ENCODE measurements around the gene CDK6. TPM values are rescaled to one million over a fixed set of nuclear protein-coding genes. Genes with fewer than 3 reads are reported as not detected.

The CDK6 gene
- total RNA-seq, 1 donor, result 45.6 TPM

- no peak for DNase-seq (ENCODE audit: insufficient read length, low spot score, missing footprints)
- peaks cover 9% of the 10 kb centered on the region for H3K36me3 ChIP-seq (ENCODE audit: insufficient read depth, low read length)
- no peaks in the 10 kb centered on the region for H3K27me3 ChIP-seq (ENCODE audit: insufficient read depth, low read length)
- no peak overlapping the region for H3K27ac ChIP-seq (ENCODE audit: low read depth, low read length)
- H4K20me1 ChIP-seq (ENCODE audit: insufficient read depth, low read length), result no peaks in the 10 kb centered on the region
- H3K4me1 ChIP-seq (ENCODE audit: insufficient read depth, low read length), result no peaks in the 10 kb centered on the region
- no peaks in the 10 kb centered on the region for H3K9me3 ChIP-seq (ENCODE audit: low read depth, low read length)
- peaks cover 57% of the 10 kb centered on the region for H3K79me2 ChIP-seq (ENCODE audit: insufficient read depth, low read length)
- no peak overlapping the region for H3K4me3 ChIP-seq (ENCODE audit: insufficient read depth, low read length)
- TF ChIP-seq, protein P1, sequence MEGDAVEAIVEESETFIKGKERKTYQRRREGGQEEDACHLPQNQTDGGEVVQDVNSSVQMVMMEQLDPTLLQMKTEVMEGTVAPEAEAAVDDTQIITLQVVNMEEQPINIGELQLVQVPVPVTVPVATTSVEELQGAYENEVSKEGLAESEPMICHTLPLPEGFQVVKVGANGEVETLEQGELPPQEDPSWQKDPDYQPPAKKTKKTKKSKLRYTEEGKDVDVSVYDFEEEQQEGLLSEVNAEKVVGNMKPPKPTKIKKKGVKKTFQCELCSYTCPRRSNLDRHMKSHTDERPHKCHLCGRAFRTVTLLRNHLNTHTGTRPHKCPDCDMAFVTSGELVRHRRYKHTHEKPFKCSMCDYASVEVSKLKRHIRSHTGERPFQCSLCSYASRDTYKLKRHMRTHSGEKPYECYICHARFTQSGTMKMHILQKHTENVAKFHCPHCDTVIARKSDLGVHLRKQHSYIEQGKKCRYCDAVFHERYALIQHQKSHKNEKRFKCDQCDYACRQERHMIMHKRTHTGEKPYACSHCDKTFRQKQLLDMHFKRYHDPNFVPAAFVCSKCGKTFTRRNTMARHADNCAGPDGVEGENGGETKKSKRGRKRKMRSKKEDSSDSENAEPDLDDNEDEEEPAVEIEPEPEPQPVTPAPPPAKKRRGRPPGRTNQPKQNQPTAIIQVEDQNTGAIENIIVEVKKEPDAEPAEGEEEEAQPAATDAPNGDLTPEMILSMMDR (IDR thresholded peaks at IDR 0.05; ENCODE audit: extremely low read depth, low read depth, low read length), result no peak
- no peak overlapping the region for H3K4me2 ChIP-seq (ENCODE audit: insufficient read depth, low read length)
- no peak overlapping the region for H2AFZ ChIP-seq (ENCODE audit: low read length)
Measured at GRCh38 chr7:92709912-92710311, 126.5 kb downstream of the CDK6 start.

DNA sequence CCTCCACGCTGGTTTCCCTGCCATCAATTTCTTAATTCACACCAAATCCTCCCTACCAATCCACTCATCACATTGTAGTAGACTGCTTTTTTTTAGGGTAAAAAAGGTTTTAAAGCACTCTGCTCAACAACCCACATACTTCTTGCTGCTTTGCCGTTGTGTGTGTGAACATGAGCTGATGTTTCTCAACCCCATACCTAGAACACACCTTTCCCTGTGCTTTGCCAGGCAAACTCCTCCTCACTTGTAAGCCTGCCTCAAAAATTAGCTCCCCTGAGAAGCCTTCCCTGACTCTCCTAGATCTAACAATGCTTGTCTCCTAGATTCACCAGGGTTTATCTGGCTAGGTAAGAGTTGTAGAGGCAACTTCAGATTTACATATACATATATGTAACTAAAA, 127.2 kb downstream of the CDK6 start:
- H3K27ac ChIP-seq (ENCODE audit: low read depth, low read length), result no peak overlapping the region
- no peak for DNase-seq (ENCODE audit: insufficient read length, low spot score, missing footprints)
- peaks cover 54% of the 10 kb centered on the region for H3K79me2 ChIP-seq (ENCODE audit: insufficient read depth, low read length)
- no peaks in the 10 kb centered on the region for H3K27me3 ChIP-seq (ENCODE audit: insufficient read depth, low read length)
- H3K36me3 ChIP-seq (ENCODE audit: insufficient read depth, low read length), result peaks cover 9% of the 10 kb centered on the region
- no peaks in the 10 kb centered on the region for H4K20me1 ChIP-seq (ENCODE audit: insufficient read depth, low read length)
- H3K4me1 ChIP-seq (ENCODE audit: insufficient read depth, low read length), result no peaks in the 10 kb centered on the region
- no peaks in the 10 kb centered on the region for H3K9me3 ChIP-seq (ENCODE audit: low read depth, low read length)
- TF ChIP-seq, protein P1 (IDR thresholded peaks at IDR 0.05; ENCODE audit: extremely low read depth, low read depth, low read length), result no peak
- H2AFZ ChIP-seq (ENCODE audit: low read length), result no peak overlapping the region
- no peak overlapping the region for H3K4me2 ChIP-seq (ENCODE audit: insufficient read depth, low read length)
- H3K4me3 ChIP-seq (ENCODE audit: insufficient read depth, low read length), result no peak overlapping the region

DNA sequence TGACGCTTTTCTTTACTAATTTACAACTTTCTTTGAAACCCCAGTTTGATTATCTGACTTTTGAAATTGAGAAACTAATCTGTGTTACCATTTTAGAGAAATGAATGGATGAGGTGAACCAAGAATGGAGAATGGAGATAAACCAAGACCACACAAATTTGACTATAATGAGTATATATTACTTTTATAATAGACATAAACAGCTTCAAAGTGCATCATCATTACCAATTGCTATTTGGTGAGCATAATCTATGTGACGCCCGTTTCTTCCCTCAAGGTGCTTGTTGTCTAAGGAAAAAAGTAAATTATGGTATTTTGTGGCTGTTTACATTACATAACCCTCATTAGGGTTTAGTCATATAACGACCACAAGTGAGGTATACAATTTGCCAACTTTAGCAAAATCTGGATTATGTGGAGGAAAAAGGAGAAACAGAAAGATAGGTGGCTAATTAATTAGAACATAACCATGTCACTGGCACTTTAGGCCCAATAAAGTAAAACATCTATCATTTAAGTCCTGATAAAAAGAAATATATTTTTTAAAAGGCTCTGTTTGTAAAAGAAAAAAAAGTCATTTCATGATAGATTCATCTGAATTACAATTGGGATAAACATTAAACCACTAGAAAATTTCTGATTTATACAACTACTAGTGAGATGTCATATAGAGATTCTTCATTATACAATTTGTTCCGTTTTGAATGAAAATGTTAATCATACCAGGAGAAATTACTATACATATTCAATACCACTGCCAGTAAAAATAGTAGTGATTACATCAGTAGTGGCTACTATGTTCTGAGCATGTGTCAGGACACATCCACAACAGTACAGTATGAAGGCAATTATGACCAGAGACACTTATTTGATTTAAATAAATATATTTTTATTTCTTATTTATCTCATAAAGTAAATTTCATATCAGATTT, 128.0 kb downstream of the CDK6 start:
- H4K20me1 ChIP-seq (ENCODE audit: insufficient read depth, low read length), result no peaks in the 10 kb centered on the region
- H3K4me2 ChIP-seq (ENCODE audit: insufficient read depth, low read length), result no peak overlapping the region
- H3K27ac ChIP-seq (ENCODE audit: low read depth, low read length), result no peak overlapping the region
- no peak for DNase-seq (ENCODE audit: insufficient read length, low spot score, missing footprints)
- no peak overlapping the region for H3K4me3 ChIP-seq (ENCODE audit: insufficient read depth, low read length)
- no peaks in the 10 kb centered on the region for H3K4me1 ChIP-seq (ENCODE audit: insufficient read depth, low read length)
- H3K27me3 ChIP-seq (ENCODE audit: insufficient read depth, low read length), result no peaks in the 10 kb centered on the region
- H2AFZ ChIP-seq (ENCODE audit: low read length), result no peak overlapping the region
- TF ChIP-seq, protein P1 (IDR thresholded peaks at IDR 0.05; ENCODE audit: extremely low read depth, low read depth, low read length), result no peak
- peaks cover 53% of the 10 kb centered on the region for H3K79me2 ChIP-seq (ENCODE audit: insufficient read depth, low read length)
- H3K9me3 ChIP-seq (ENCODE audit: low read depth, low read length), result no peaks in the 10 kb centered on the region
- peaks cover 9% of the 10 kb centered on the region for H3K36me3 ChIP-seq (ENCODE audit: insufficient read depth, low read length)

- TF ChIP-seq, protein P1 (IDR thresholded peaks at IDR 0.05; ENCODE audit: extremely low read depth, low read depth, low read length), result no peak
- Histone ChIP-seq H3K4me1 (ENCODE audit: insufficient read depth, low read length) (no peaks in the 10 kb centered on the region), H3K4me3 (ENCODE audit: insufficient read depth, low read length) (no peak overlapping the region), H3K9me3 (ENCODE audit: low read depth, low read length) (no peaks in the 10 kb centered on the region), H3K27ac (ENCODE audit: low read depth, low read length) (no peak overlapping the region), H3K36me3 (ENCODE audit: insufficient read depth, low read length) (peaks cover 9% of the 10 kb centered on the region), H3K4me2 (ENCODE audit: insufficient read depth, low read length) (no peak overlapping the region), H2AFZ (ENCODE audit: low read length) (no peak overlapping the region), H3K27me3 (ENCODE audit: insufficient read depth, low read length) (no peaks in the 10 kb centered on the region), H3K79me2 (ENCODE audit: insufficient read depth, low read length) (peaks cover 57% of the 10 kb centered on the region), H4K20me1 (ENCODE audit: insufficient read depth, low read length) (no peaks in the 10 kb centered on the region)
- DNase-seq (ENCODE audit: insufficient read length, low spot score, missing footprints), result no peak
Measured at GRCh38 chr7:92707435-92707834, 128.9 kb downstream of the CDK6 start.
